ENCODE measurements around the gene LRBA.

Gene LRBA

DNA sequence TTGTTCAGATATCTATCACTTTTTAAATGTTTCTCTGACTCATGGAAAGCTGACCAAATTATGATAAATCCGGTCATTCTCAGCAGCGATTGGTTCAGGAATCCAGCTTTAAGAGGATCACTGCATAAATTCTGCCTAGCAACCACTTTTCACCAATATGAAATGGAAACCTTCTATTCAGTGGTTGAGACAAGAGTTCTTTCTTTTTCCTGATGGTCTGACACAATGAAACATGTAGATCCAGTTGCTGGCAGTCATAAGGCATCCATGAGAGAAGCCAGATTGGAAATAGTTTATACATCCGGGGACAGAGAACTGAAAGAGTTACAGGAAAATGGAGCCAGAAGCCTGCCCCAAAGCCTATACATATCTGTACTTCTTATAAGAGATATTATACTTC is 406.0 kb downstream of the LRBA start:
- Histone ChIP-seq H3K27ac (ENCODE audit: low read length, poor library complexity, severe bottlenecking) (no peak overlapping the region), H4K8ac (ENCODE audit: low read length) (no peak overlapping the region), H2BK120ac (ENCODE audit: low read depth, low read length) (no peak overlapping the region), H2AFZ (ENCODE audit: low read depth, low read length) (no peak overlapping the region), H3K9ac (ENCODE audit: low read length) (no peak overlapping the region), H3K9me3 (ENCODE audit: control insufficient read depth, low read length) (no peaks in the 10 kb centered on the region), H3K23ac (ENCODE audit: low read length in 2 of 2) (no peak overlapping the region), H3K4me1 (ENCODE audit: control insufficient read depth, insufficient read depth, low read depth, low read length) (no peaks in the 10 kb centered on the region), H3K4me2 (ENCODE audit: low read length, poor library complexity, severe bottlenecking) (no peak overlapping the region), H3K18ac (ENCODE audit: low read depth in 1 of 2, low read length in 2 of 2) (no peak overlapping the region), H3K79me1 (replicated peaks; ENCODE audit: low read length, poor library complexity, severe bottlenecking) (no peaks in the 10 kb centered on the region), H3K4ac (ENCODE audit: low read depth in 1 of 2, low read length in 2 of 2) (no peak overlapping the region), H3K4me3 (ENCODE audit: insufficient read depth in 1 of 2, low read depth in 1 of 2, low read length in 2 of 2) (no peak overlapping the region), H2BK5ac (ENCODE audit: low read depth, low read length, poor library complexity, severe bottlenecking) (no peak overlapping the region), H3K36me3 (ENCODE audit: control insufficient read depth in 1 of 2, insufficient read depth in 2 of 2, low read depth in 1 of 2, low read length in 2 of 2) (no peaks in the 10 kb centered on the region), H2BK15ac (ENCODE audit: low read depth, poor library complexity, severe bottlenecking) (no peak overlapping the region), H4K91ac (ENCODE audit: low read length) (no peak overlapping the region), H2AK5ac (ENCODE audit: low read length, severe bottlenecking) (no peak overlapping the region), H3K14ac (ENCODE audit: low read length in 2 of 2) (no peak overlapping the region), H3K27me3 (ENCODE audit: control insufficient read depth in 1 of 2, insufficient read depth in 1 of 2, low read length in 2 of 2) (no peaks in the 10 kb centered on the region), H2BK12ac (ENCODE audit: low read length in 2 of 2) (no peak overlapping the region)
- DNase-seq: no peak
- WGBS: 96% methylated on average over 2 of the region's 3 CpGs

DNA sequence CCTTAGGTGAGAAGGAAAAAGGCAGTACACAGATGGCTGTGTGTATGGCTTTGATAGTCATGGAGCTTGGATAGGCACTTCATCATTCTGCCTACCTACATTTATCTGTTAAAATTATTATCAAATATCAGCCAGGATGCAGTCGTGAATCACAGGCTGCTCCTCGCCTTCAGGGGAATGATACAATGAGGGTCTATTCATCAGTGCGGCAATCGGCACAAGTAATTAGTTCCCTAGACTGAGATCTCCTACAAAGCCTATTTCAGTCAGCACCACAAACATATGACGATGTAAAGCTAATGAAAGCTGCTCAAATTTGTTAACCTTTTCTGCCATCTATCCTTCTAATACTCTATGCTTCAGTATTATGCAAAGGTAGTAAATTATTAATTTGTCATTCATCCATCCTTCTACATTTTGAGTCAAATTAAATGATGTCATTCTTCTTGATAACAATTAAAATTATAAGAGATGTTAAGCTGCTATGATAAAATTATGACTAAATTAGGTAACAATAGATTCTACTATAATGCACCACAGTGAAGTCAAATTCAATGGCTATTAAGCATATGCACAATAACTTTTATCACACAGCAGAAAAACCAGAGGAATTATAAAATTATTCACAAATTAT is 414.2 kb downstream of the LRBA start:
- Histone ChIP-seq H2BK5ac (ENCODE audit: low read depth, low read length, poor library complexity, severe bottlenecking) (no peak overlapping the region), H4K8ac (ENCODE audit: low read length) (no peak overlapping the region), H3K9me3 (ENCODE audit: control insufficient read depth, low read length) (no peaks in the 10 kb centered on the region), H2AK5ac (ENCODE audit: low read length, severe bottlenecking) (no peak overlapping the region), H2BK120ac (ENCODE audit: low read depth, low read length) (no peak overlapping the region), H3K27ac (ENCODE audit: low read length, poor library complexity, severe bottlenecking) (no peak overlapping the region), H2AFZ (ENCODE audit: low read depth, low read length) (no peak overlapping the region), H2BK15ac (ENCODE audit: low read depth, poor library complexity, severe bottlenecking) (no peak overlapping the region), H3K23ac (ENCODE audit: low read length in 2 of 2) (no peak overlapping the region), H3K4ac (ENCODE audit: low read depth in 1 of 2, low read length in 2 of 2) (no peak overlapping the region), H4K91ac (ENCODE audit: low read length) (no peak overlapping the region), H3K4me3 (ENCODE audit: insufficient read depth in 1 of 2, low read depth in 1 of 2, low read length in 2 of 2) (no peak overlapping the region), H2BK12ac (ENCODE audit: low read length in 2 of 2) (no peak overlapping the region), H3K27me3 (ENCODE audit: control insufficient read depth in 1 of 2, insufficient read depth in 1 of 2, low read length in 2 of 2) (no peaks in the 10 kb centered on the region), H3K4me2 (ENCODE audit: low read length, poor library complexity, severe bottlenecking) (no peak overlapping the region), H3K4me1 (ENCODE audit: control insufficient read depth, insufficient read depth, low read depth, low read length) (no peaks in the 10 kb centered on the region), H3K18ac (ENCODE audit: low read depth in 1 of 2, low read length in 2 of 2) (no peak overlapping the region), H3K36me3 (ENCODE audit: control insufficient read depth in 1 of 2, insufficient read depth in 2 of 2, low read depth in 1 of 2, low read length in 2 of 2) (peaks cover 0 to 2% of the 10 kb centered on the region in 2 experiments), H3K79me1 (replicated peaks; ENCODE audit: low read length, poor library complexity, severe bottlenecking) (no peaks in the 10 kb centered on the region), H3K14ac (ENCODE audit: low read length in 2 of 2) (no peak overlapping the region), H3K9ac (ENCODE audit: low read length) (no peak overlapping the region)
- no peak for DNase-seq
- WGBS: 98% methylated on average over 4 of the region's 5 CpGs

DNA sequence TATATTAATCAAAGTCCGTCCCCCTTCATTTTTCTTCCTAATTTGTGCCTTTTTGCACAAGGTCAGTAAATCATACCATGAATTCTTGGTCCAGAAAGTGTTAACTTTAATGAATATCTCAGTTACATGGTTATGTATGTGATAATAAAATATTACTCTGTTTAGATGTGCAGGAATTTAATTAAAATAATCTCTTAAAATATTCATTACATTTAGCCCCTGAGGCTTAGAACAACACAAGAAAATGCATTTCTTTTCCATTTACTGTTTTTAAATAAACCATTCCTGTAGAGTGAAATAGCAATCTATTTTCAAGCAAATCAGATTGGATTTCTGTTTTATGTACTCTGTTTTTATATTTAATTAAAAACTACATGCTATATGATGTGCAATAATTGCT is 415.5 kb downstream of the LRBA start:
- peaks cover 0 to 2% of the 10 kb centered on the region in 2 experiments for H3K36me3 ChIP-seq (ENCODE audit: control insufficient read depth in 1 of 2, insufficient read depth in 2 of 2, low read depth in 1 of 2, low read length in 2 of 2)
- H2AK5ac ChIP-seq (ENCODE audit: low read length, severe bottlenecking): no peak overlapping the region
- H2BK15ac ChIP-seq (ENCODE audit: low read depth, poor library complexity, severe bottlenecking): no peak overlapping the region
- no peak overlapping the region for H3K27ac ChIP-seq (ENCODE audit: low read length, poor library complexity, severe bottlenecking)
- no peak overlapping the region for H4K91ac ChIP-seq (ENCODE audit: low read length)
- no peaks in the 10 kb centered on the region for H3K79me1 ChIP-seq (replicated peaks; ENCODE audit: low read length, poor library complexity, severe bottlenecking)
- H3K14ac ChIP-seq (ENCODE audit: low read length in 2 of 2): no peak overlapping the region
- no CpG with 5 or more reads among the region's 1 CpG for WGBS
- no peaks in the 10 kb centered on the region for H3K27me3 ChIP-seq (ENCODE audit: control insufficient read depth in 1 of 2, insufficient read depth in 1 of 2, low read length in 2 of 2)
- H4K8ac ChIP-seq (ENCODE audit: low read length): no peak overlapping the region
- no peak overlapping the region for H3K4me2 ChIP-seq (ENCODE audit: low read length, poor library complexity, severe bottlenecking)
- no peak overlapping the region for H2BK5ac ChIP-seq (ENCODE audit: low read depth, low read length, poor library complexity, severe bottlenecking)
- H3K4ac ChIP-seq (ENCODE audit: low read depth in 1 of 2, low read length in 2 of 2): no peak overlapping the region
- no peak overlapping the region for H2BK120ac ChIP-seq (ENCODE audit: low read depth, low read length)
- H3K23ac ChIP-seq (ENCODE audit: low read length in 2 of 2): no peak overlapping the region
- no peak for DNase-seq
- H3K4me3 ChIP-seq (ENCODE audit: insufficient read depth in 1 of 2, low read depth in 1 of 2, low read length in 2 of 2): no peak overlapping the region
- no peaks in the 10 kb centered on the region for H3K9me3 ChIP-seq (ENCODE audit: control insufficient read depth, low read length)
- H3K9ac ChIP-seq (ENCODE audit: low read length): no peak overlapping the region
- no peaks in the 10 kb centered on the region for H3K4me1 ChIP-seq (ENCODE audit: control insufficient read depth, insufficient read depth, low read depth, low read length)
- no peak overlapping the region for H3K18ac ChIP-seq (ENCODE audit: low read depth in 1 of 2, low read length in 2 of 2)
- H2BK12ac ChIP-seq (ENCODE audit: low read length in 2 of 2): no peak overlapping the region
- H2AFZ ChIP-seq (ENCODE audit: low read depth, low read length): no peak overlapping the region

DNA sequence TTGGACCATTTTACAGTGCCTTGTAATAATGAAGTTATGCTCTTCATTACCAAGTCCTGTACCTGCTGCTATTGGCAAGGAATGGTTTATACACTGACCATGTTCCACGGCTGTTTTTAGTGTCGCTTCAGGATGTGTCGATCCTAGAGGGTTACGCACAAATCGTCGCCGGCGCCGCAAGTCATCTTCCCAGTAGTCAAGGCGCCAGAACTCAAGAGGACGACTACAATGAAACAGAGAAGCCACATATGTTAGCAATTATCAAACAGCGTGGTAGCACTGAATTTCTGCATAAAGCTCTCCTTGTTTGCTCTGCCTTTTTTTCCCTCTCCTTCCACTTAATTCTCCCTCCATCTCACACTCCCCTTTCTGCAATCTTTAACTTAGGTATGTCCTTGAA is 416.2 kb downstream of the LRBA start:
- Histone ChIP-seq H3K4me1 (ENCODE audit: control insufficient read depth, insufficient read depth, low read depth, low read length) (no peaks in the 10 kb centered on the region), H3K4me2 (ENCODE audit: low read length, poor library complexity, severe bottlenecking) (no peak overlapping the region), H3K27me3 (ENCODE audit: control insufficient read depth in 1 of 2, insufficient read depth in 1 of 2, low read length in 2 of 2) (no peaks in the 10 kb centered on the region), H3K9ac (ENCODE audit: low read length) (no peak overlapping the region), H3K23ac (ENCODE audit: low read length in 2 of 2) (no peak overlapping the region), H2BK120ac (ENCODE audit: low read depth, low read length) (no peak overlapping the region), H2BK15ac (ENCODE audit: low read depth, poor library complexity, severe bottlenecking) (no peak overlapping the region), H2BK12ac (ENCODE audit: low read length in 2 of 2) (no peak overlapping the region), H3K36me3 (ENCODE audit: control insufficient read depth in 1 of 2, insufficient read depth in 2 of 2, low read depth in 1 of 2, low read length in 2 of 2) (peaks cover 0 to 2% of the 10 kb centered on the region in 2 experiments), H4K8ac (ENCODE audit: low read length) (no peak overlapping the region), H2AK5ac (ENCODE audit: low read length, severe bottlenecking) (no peak overlapping the region), H3K27ac (ENCODE audit: low read length, poor library complexity, severe bottlenecking) (no peak overlapping the region), H3K79me1 (replicated peaks; ENCODE audit: low read length, poor library complexity, severe bottlenecking) (no peaks in the 10 kb centered on the region), H2AFZ (ENCODE audit: low read depth, low read length) (no peak overlapping the region), H4K91ac (ENCODE audit: low read length) (no peak overlapping the region), H3K14ac (ENCODE audit: low read length in 2 of 2) (no peak overlapping the region), H2BK5ac (ENCODE audit: low read depth, low read length, poor library complexity, severe bottlenecking) (no peak overlapping the region), H3K18ac (ENCODE audit: low read depth in 1 of 2, low read length in 2 of 2) (no peak overlapping the region), H3K9me3 (ENCODE audit: control insufficient read depth, low read length) (no peaks in the 10 kb centered on the region), H3K4me3 (ENCODE audit: insufficient read depth in 1 of 2, low read depth in 1 of 2, low read length in 2 of 2) (no peak overlapping the region), H3K4ac (ENCODE audit: low read depth in 1 of 2, low read length in 2 of 2) (no peak overlapping the region)
- 95% methylated on average over 12 of the region's 12 CpGs for WGBS
- DNase-seq: no peak
